ENCODE data around the gene GAL3ST3. TPM values are rescaled to one million over a fixed set of nuclear protein-coding genes. Genes with fewer than 3 reads are reported as not detected.

GAL3ST3 gene
- total RNA-seq, 2 donors from 2014 or later = 0.66 to 2.6 TPM

DNA sequence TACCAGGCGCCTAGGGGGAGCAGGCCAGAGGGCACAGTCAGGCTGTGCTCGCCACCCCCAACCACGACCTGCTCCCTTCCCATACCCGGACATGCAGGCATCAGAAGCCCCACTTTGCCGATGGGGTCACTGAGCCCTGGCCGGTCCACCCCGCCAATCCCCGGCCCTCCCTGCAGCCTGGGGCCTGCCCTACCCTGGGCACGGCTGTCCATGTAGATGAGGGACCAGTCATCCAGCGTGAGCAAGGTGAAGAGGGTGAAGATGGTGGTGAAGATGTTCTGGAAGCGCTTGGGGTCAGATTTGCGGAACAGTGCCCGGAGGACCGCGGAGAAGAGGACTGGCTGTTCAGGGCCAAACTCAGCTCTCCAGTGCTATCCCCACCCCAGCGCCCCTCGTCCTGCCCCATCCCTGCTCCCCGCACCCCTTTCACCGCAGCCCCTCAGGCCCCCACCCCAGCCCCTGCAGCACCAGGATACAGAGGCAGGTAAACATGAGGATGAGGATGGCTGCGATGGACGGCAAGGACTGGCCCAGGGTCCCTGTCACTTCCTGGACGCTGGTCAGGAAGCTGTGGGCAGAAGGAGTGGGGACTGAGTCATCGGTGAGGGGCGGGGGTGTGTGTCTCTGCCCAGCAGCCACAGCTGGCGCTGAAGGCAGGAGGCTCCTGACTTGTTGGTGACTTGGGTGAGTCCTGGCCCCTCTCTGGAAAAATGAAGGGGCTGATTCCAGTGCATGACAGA lies 28.2 kb downstream of the GAL3ST3 start:
- Histone ChIP-seq H3K27ac (no peak overlapping the region), H3K9me3 (no peaks in the 10 kb centered on the region), H3K27me3 (no peaks in the 10 kb centered on the region), H3K4me1 (peaks cover 11% of the 10 kb centered on the region), H3K36me3 (replicated peaks in 1 of 2; ENCODE audit: insufficient read depth in 1 of 2, low read depth in 2 of 2) (no peaks in the 10 kb centered on the region), H3K4me3 (no peak overlapping the region)
- ATAC-seq = no peak
- intact Hi-C loops (cut with DNase I) = no loop called here
- WGBS, 2 donors = 75 to 81% methylated on average over 10 to 25 of the region's 25 CpGs
- peak in 1 of 4 donors; percentile 54 for DNase-seq
- TF ChIP-seq POLR2A (IDR thresholded peaks at IDR 0.05) = no peak
- TF ChIP-seq, protein P1, sequence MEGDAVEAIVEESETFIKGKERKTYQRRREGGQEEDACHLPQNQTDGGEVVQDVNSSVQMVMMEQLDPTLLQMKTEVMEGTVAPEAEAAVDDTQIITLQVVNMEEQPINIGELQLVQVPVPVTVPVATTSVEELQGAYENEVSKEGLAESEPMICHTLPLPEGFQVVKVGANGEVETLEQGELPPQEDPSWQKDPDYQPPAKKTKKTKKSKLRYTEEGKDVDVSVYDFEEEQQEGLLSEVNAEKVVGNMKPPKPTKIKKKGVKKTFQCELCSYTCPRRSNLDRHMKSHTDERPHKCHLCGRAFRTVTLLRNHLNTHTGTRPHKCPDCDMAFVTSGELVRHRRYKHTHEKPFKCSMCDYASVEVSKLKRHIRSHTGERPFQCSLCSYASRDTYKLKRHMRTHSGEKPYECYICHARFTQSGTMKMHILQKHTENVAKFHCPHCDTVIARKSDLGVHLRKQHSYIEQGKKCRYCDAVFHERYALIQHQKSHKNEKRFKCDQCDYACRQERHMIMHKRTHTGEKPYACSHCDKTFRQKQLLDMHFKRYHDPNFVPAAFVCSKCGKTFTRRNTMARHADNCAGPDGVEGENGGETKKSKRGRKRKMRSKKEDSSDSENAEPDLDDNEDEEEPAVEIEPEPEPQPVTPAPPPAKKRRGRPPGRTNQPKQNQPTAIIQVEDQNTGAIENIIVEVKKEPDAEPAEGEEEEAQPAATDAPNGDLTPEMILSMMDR (IDR thresholded peaks at IDR 0.05) = no peak

DNA sequence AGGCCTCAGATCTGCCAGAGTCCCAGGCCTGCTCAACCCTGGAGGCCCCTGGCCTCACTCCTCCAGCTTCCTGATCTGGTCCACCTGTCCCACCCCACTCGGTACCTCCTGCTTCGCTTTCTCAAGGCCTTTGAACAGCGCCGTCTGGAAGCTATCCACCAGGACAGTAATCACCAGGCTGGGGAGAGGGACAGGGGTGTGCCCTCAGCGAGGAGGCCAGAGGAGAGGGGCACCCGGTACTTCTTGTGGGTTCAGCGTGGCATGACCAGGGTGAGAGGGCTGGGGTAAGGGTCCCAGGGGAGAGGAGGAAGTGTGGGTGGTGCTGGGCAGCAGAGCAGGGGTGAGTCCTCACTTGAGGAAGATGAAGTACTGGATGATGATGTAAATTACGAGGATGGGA lies 28.7 kb downstream of the GAL3ST3 start:
- H3K36me3 ChIP-seq (replicated peaks in 1 of 2; ENCODE audit: insufficient read depth in 1 of 2, low read depth in 2 of 2) = no peaks in the 10 kb centered on the region
- no peak overlapping the region for H3K27ac ChIP-seq
- H3K4me3 ChIP-seq = no peak overlapping the region
- DNase-seq = no peak
- ATAC-seq = no peak
- 67 to 78% methylated on average over 6 to 8 of the region's 8 CpGs for WGBS, 2 donors
- H3K4me1 ChIP-seq = peaks cover 11% of the 10 kb centered on the region
- no peaks in the 10 kb centered on the region for H3K27me3 ChIP-seq
- intact Hi-C loops (cut with DNase I) = no loop called here
- TF ChIP-seq, protein P1 (IDR thresholded peaks at IDR 0.05) = no peak
- TF ChIP-seq POLR2A (IDR thresholded peaks at IDR 0.05) = no peak
- H3K9me3 ChIP-seq = no peaks in the 10 kb centered on the region

DNA sequence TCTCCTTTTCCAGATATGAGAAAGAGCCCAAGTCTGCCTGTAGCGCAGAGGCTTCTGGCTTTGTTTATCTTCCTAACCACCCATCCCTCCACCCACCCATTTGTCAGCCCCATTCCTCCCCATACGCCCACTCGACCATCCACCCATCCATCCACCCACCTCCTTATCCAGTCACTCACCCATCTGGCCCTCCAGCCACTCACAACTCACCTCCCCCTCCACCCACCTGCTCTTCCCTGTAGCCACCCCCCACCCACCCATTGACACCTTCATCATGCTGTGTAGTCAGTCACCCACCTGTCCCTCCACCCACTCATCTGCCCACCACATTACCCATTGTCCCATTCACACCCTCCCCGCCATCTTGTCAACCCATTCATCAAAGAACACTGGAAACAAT lies 31.6 kb downstream of the GAL3ST3 start:
- no peak for DNase-seq
- no peak for TF ChIP-seq POLR2A (IDR thresholded peaks at IDR 0.05)
- TF ChIP-seq, protein P1 (IDR thresholded peaks at IDR 0.05) = no peak
- H3K9me3 ChIP-seq = no peaks in the 10 kb centered on the region
- H3K4me1 ChIP-seq = peaks cover 4% of the 10 kb centered on the region
- no peak overlapping the region for H3K27ac ChIP-seq
- 72% methylated on average over 4 of the region's 4 CpGs for WGBS, 2 donors
- no peaks in the 10 kb centered on the region for H3K27me3 ChIP-seq
- no peaks in the 10 kb centered on the region for H3K36me3 ChIP-seq (replicated peaks in 1 of 2; ENCODE audit: insufficient read depth in 1 of 2, low read depth in 2 of 2)
- H3K4me3 ChIP-seq = no peak overlapping the region
- no peak for ATAC-seq
- intact Hi-C loops (cut with DNase I) = no loop called here

DNA sequence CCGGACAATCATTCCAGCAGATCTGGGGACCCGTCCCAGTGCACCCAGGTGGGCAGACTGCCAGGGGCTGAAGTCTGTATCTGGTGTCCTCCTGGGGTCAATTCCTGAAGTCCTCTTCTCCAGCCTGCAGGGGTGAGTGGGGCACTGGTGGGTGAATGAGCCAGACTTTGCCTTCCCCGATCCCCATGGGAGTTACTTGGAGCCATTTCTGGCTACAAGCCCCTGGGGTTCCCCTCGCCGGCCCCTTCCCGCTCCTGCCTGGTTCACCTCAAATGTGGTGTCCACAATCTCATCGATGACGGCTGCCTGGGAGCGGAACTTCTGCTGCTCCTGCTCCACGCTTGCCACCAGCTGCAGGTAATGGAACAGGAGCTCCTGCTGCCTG lies 32.2 kb downstream of the GAL3ST3 start:
- ATAC-seq (no peak), DNase-seq (no peak)
- no peak for TF ChIP-seq POLR2A (IDR thresholded peaks at IDR 0.05)
- TF ChIP-seq, protein P1 (IDR thresholded peaks at IDR 0.05) = no peak
- no peak overlapping the region for H3K27ac ChIP-seq
- no peaks in the 10 kb centered on the region for H3K9me3 ChIP-seq
- no peak overlapping the region for H3K4me3 ChIP-seq
- no peaks in the 10 kb centered on the region for H3K4me1 ChIP-seq
- H3K36me3 ChIP-seq (replicated peaks in 1 of 2; ENCODE audit: insufficient read depth in 1 of 2, low read depth in 2 of 2) = no peaks in the 10 kb centered on the region
- 82% methylated on average over 10 of the region's 10 CpGs; no CpG with 5 or more reads in 1 of the 2 donors for WGBS, 2 donors
- intact Hi-C loops (cut with DNase I) = no loop called here
- no peaks in the 10 kb centered on the region for H3K27me3 ChIP-seq

All from body of pancreas (tissue), 4 donors.